Skeletal muscle satellite cell (primary cell): ENCODE measurements around the gene ATP7A.

Source experiments
- H3K27me3 ChIP-seq: 2 replicates; pipeline ENCODE4 v1.7.0; 2013; ENCODE audit warnings: low read length; ENCODE audit not compliant: control insufficient read depth, insufficient read depth
- H3K36me3 ChIP-seq: 2 replicates; pipeline ENCODE4 v1.7.0; 2013; ENCODE audit warnings: mild to moderate bottlenecking, control low read depth, low read length; ENCODE audit not compliant: insufficient read depth
- H3K4me1 ChIP-seq: 2 replicates; pipeline ENCODE4 v1.7.0; 2013; ENCODE audit warnings: low read length; ENCODE audit not compliant: control insufficient read depth, insufficient read depth
- H3K4me2 ChIP-seq: 2 replicates; pipeline ENCODE4 v1.7.0; 2013; ENCODE audit warnings: mild to moderate bottlenecking, low read length
- H3K4me3 ChIP-seq: 2 replicates; pipeline ENCODE4 v1.7.0; 2013; ENCODE audit warnings: low read length
- H3K9ac ChIP-seq: 2 replicates; pipeline ENCODE4 v1.7.0; 2013; ENCODE audit warnings: mild to moderate bottlenecking, low read depth, low read length, moderate library complexity
- H3K9me3 ChIP-seq: replicated peaks from 2 replicates; pipeline ENCODE4 v1.7.0; 2013; ENCODE audit warnings: mild to moderate bottlenecking, control low read depth, low read length

The ATP7A gene

GRCh38 chrX:77977095-77977494 is 66.6 kb downstream of the ATP7A start:
- Histone ChIP-seq H3K9me3 (no peaks in the 10 kb centered on the region), H3K4me3 (no peak overlapping the region), H3K4me2 (no peak overlapping the region), H3K9ac (no peak overlapping the region), H3K36me3 (no peaks in the 10 kb centered on the region), H3K4me1 (no peaks in the 10 kb centered on the region), H3K27me3 (no peaks in the 10 kb centered on the region)

DNA sequence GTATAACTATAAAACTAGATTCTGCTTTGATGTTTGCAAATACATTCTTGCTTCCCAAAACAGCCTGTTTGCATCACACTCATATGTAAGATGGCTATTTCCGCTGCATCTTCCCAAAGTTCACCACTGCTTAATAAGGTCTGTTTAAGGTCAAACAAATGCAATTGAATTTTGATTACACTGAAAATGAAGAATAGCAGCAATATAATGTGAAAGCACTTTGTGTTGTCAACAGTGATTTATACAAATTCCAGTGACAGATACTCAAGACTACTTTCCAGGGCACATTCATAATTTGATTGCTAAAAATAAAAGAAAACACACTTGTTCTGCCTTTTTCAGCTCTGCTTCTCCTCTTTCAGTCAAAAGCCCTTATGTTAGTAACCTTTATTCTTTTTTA is 67.0 kb downstream of the ATP7A start:
- Histone ChIP-seq H3K4me1 (no peaks in the 10 kb centered on the region), H3K4me3 (no peak overlapping the region), H3K9ac (no peak overlapping the region), H3K36me3 (no peaks in the 10 kb centered on the region), H3K27me3 (no peaks in the 10 kb centered on the region), H3K4me2 (no peak overlapping the region), H3K9me3 (no peaks in the 10 kb centered on the region)

DNA sequence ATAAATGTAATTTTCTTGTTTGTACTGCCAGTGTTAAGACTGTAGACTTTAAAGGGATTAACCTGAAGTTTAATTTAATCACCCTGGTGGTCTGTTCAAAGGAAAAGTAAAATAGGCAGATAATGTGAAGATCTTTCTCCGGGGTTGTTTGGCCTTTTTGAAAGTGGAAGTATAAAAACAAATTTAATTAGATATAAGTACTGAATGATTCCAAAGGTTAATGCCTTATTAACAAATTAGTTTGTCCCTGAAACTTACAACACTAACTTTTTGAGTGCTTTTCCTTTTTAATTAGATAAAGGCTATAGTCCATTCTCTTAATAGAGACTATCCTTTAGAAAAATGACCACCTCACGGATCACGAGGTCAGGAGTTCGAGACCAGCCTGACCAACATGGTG is 69.4 kb downstream of the ATP7A start:
- no peak overlapping the region for H3K9ac ChIP-seq
- H3K27me3 ChIP-seq, result no peaks in the 10 kb centered on the region
- no peak overlapping the region for H3K4me2 ChIP-seq
- no peaks in the 10 kb centered on the region for H3K36me3 ChIP-seq
- no peaks in the 10 kb centered on the region for H3K4me1 ChIP-seq
- no peak overlapping the region for H3K4me3 ChIP-seq
- H3K9me3 ChIP-seq, result no peaks in the 10 kb centered on the region

- no peak overlapping the region for H3K4me3 ChIP-seq
- H3K9ac ChIP-seq, result no peak overlapping the region
- no peaks in the 10 kb centered on the region for H3K9me3 ChIP-seq
- H3K27me3 ChIP-seq, result no peaks in the 10 kb centered on the region
- no peaks in the 10 kb centered on the region for H3K36me3 ChIP-seq
- H3K4me1 ChIP-seq, result no peaks in the 10 kb centered on the region
- H3K4me2 ChIP-seq, result no peak overlapping the region
Observed at GRCh38 chrX:78011846-78012245, 101.4 kb downstream of the ATP7A start.

DNA sequence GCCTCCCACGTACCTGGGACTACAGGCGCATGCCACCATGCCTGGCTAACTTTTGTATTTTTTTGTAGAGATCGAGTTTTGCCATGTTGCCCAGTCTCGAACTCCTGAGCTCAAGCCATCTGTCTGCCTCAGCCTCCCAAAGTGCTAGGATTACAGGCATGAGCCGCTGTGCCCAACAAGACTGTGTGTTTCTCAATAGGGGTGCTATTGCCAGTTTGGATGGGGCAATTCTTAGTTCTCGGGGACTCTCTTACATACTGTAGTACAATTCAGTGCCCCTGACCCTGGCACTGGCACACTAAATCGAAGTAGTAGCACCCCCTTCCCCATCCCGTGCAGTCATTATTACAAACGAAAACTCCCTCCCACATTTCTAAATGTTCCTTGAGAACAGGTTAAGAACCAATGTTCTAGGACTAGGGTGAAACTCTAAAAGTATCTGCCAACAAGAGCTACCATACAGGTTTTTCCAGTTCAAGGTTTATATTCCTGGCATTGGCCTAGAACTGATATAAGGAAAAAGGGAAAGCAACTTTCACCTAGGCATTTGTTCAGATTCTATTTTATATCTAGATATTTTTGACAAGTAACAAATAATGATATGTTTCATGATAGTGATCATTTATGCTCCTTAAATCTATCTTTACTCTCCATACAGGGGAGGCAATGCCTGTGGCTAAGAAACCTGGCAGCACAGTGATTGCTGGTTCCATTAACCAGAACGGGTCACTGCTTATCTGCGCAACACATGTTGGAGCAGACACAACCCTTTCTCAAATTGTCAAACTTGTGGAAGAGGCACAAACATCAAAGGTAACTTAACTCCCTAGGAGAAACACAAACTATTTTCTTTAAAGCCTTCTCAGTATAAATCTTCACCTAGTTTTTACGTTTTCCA is 109.3 kb downstream of the ATP7A start:
- Histone ChIP-seq H3K4me1 (no peaks in the 10 kb centered on the region), H3K9ac (no peak overlapping the region), H3K9me3 (no peaks in the 10 kb centered on the region), H3K4me3 (no peak overlapping the region), H3K36me3 (no peaks in the 10 kb centered on the region), H3K4me2 (no peak overlapping the region), H3K27me3 (no peaks in the 10 kb centered on the region)

DNA sequence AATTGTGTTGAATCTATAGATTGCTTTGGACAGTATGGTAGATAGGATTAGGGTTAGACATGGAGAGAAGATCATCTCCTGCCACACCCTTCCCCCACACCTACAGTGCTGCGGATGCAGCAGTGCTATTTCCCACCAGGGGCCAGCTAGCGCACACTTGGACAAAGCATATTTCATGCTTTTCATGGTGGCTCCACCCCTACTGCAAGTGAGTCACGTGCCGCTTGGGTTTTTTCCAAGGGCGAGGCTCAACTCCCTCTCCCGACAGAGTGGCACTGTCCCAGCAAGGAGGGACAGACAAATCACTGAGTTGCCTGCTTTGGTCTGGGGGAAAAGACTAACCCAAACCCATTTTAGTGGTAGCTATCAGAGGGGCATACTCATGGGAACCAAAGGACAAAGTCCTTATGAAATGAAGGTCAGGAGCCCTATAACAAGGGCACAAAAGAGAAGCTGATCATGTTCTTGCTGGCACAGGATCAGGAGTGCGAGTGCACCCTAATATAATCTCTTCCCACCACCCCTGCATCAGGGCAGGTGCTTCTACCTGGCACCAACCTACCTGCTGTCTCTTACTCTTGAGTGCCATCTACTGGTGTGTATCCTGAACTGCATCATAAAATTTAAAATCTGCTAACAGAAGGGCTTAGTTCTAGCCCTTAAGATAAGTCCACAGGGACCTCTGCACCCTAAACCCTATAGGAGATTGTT is 114.0 kb downstream of the ATP7A start:
- no peak overlapping the region for H3K9ac ChIP-seq
- no peaks in the 10 kb centered on the region for H3K9me3 ChIP-seq
- H3K4me2 ChIP-seq, result no peak overlapping the region
- no peaks in the 10 kb centered on the region for H3K36me3 ChIP-seq
- H3K4me1 ChIP-seq, result no peaks in the 10 kb centered on the region
- no peaks in the 10 kb centered on the region for H3K27me3 ChIP-seq
- H3K4me3 ChIP-seq, result no peak overlapping the region

- Histone ChIP-seq H3K4me3 (no peak overlapping the region), H3K4me2 (no peak overlapping the region), H3K9ac (no peak overlapping the region), H3K4me1 (no peaks in the 10 kb centered on the region), H3K9me3 (no peaks in the 10 kb centered on the region), H3K27me3 (no peaks in the 10 kb centered on the region), H3K36me3 (no peaks in the 10 kb centered on the region)
Observed at GRCh38 chrX:78027798-78028197, 117.3 kb downstream of the ATP7A start.

DNA sequence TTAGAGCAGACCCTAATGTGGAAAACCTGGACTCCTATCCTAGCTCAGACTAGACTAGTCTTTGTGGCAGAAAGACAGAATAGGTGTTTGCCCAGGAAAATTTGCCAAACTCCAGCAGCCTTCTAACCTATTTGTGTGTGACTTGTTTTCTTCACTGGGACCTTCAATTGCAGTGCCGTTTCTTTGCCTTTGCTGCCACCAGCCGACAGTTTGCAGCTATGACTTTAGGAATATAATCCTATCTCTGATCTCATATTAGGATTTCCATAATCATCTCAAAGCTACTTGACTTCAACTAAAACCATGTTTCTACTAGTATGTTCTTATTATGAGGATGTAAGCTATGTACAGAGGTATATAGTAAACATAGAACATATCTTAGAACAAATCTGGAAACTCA is 119.2 kb downstream of the ATP7A start:
- no peaks in the 10 kb centered on the region for H3K4me1 ChIP-seq
- no peak overlapping the region for H3K9ac ChIP-seq
- H3K4me3 ChIP-seq, result no peak overlapping the region
- H3K27me3 ChIP-seq, result no peaks in the 10 kb centered on the region
- no peaks in the 10 kb centered on the region for H3K36me3 ChIP-seq
- H3K9me3 ChIP-seq, result no peaks in the 10 kb centered on the region
- H3K4me2 ChIP-seq, result no peak overlapping the region

GRCh38 chrX:78035061-78035460 is 124.6 kb downstream of the ATP7A start:
- Histone ChIP-seq H3K9ac (no peak overlapping the region), H3K9me3 (no peaks in the 10 kb centered on the region), H3K4me1 (no peaks in the 10 kb centered on the region), H3K4me3 (no peak overlapping the region), H3K27me3 (no peaks in the 10 kb centered on the region), H3K4me2 (no peak overlapping the region), H3K36me3 (no peaks in the 10 kb centered on the region)

GRCh38 chrX:78037881-78038280 is 127.4 kb downstream of the ATP7A start:
- H3K9ac ChIP-seq, result no peak overlapping the region
- H3K27me3 ChIP-seq, result no peaks in the 10 kb centered on the region
- H3K4me2 ChIP-seq, result no peak overlapping the region
- H3K4me3 ChIP-seq, result no peak overlapping the region
- H3K9me3 ChIP-seq, result no peaks in the 10 kb centered on the region
- H3K4me1 ChIP-seq, result no peaks in the 10 kb centered on the region
- no peaks in the 10 kb centered on the region for H3K36me3 ChIP-seq

DNA sequence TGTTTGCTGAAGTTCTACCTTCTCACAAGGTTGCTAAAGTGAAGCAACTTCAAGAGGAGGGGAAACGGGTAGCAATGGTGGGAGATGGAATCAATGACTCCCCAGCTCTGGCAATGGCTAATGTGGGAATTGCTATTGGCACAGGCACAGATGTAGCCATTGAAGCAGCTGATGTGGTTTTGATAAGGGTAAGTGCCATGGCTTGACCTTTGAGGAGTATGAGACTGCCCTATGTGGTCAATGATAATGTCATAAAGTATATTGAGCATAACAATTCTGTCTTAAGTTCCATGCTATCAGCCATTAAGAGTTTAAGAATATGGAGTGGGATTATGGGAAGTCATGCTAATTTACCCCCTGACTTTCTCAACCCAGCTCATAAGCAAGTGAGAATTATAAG is 132.1 kb downstream of the ATP7A start:
- no peaks in the 10 kb centered on the region for H3K36me3 ChIP-seq
- H3K9ac ChIP-seq, result no peak overlapping the region
- H3K4me2 ChIP-seq, result no peak overlapping the region
- H3K4me3 ChIP-seq, result no peak overlapping the region
- H3K9me3 ChIP-seq, result no peaks in the 10 kb centered on the region
- no peaks in the 10 kb centered on the region for H3K4me1 ChIP-seq
- no peaks in the 10 kb centered on the region for H3K27me3 ChIP-seq

GRCh38 chrX:78046362-78046761 is 135.9 kb downstream of the ATP7A start:
- H3K27me3 ChIP-seq, result no peaks in the 10 kb centered on the region
- H3K4me2 ChIP-seq, result no peak overlapping the region
- no peak overlapping the region for H3K9ac ChIP-seq
- H3K4me1 ChIP-seq, result no peaks in the 10 kb centered on the region
- H3K4me3 ChIP-seq, result no peak overlapping the region
- no peaks in the 10 kb centered on the region for H3K36me3 ChIP-seq
- no peaks in the 10 kb centered on the region for H3K9me3 ChIP-seq
